Neural crest cell (in vitro differentiated cells): ENCODE results near the gene USP14. TPM values are rescaled to one million over a fixed set of nuclear protein-coding genes. Genes with fewer than 3 reads are reported as not detected.
"Not testable (repeated sequence)": the region's sequence is repeated elsewhere in the genome, so short reads cannot be mapped to it uniquely, and the experiment has no call there.

ENCODE experiments used
- DNase-seq: peaks from one replicate; pipeline ENCODE4 v3.0.0; 2021; ENCODE audit warnings: low read depth, mixed read lengths, low spot score
- H3K27ac Mint-ChIP-seq: one replicate; pipeline ENCODE4 v1.8.0; 2021; ENCODE audit warnings: mild to moderate bottlenecking, mixed read lengths; ENCODE audit not compliant: unreplicated experiment
- H3K27me3 Mint-ChIP-seq: 2 replicates; pipeline ENCODE4 v1.8.0; 2021; ENCODE audit warnings: low read depth, mild to moderate bottlenecking, mixed read lengths
- H3K36me3 Mint-ChIP-seq: 2 replicates; pipeline ENCODE4 v1.8.0; 2021; ENCODE audit warnings: low read depth, mild to moderate bottlenecking, mixed read lengths
- H3K4me1 Mint-ChIP-seq: 2 replicates; pipeline ENCODE4 v1.8.0; 2021; ENCODE audit warnings: mixed read lengths
- H3K4me3 Mint-ChIP-seq: one replicate; pipeline ENCODE4 v1.8.0; 2021; ENCODE audit warnings: mild to moderate bottlenecking, mixed read lengths
- H3K9me3 Mint-ChIP-seq: 2 replicates; pipeline ENCODE4 v1.8.0; 2021; ENCODE audit warnings: mixed read lengths
- long read RNA-seq: library from polyadenylated mRNA; unstranded; transcript quantifications from one replicate; pipeline ENCODE4 v2.0.0, GENCODE V29; 2020
- total RNA-seq: library from RNA; stranded (reverse); gene quantifications from 2 replicates; pipeline ENCODE4 v1.2.1, GENCODE V29; 2021
- TF ChIP-seq, protein P1 (sequence below): fragments of 200-600 bp; sonication (generic); conservative IDR thresholded peaks from 2 replicates; pipeline ENCODE4 v1.5.0; 2021; ENCODE audit warnings: antibody characterized with exemption, mild to moderate bottlenecking

USP14 gene
- 74.9 and 75.0 TPM in 2 replicates for total RNA-seq
- long read RNA-seq, full-length matches to known transcripts, result 222 of 253 reads
- long read RNA-seq, partial matches to known transcripts, result 16 of 253 reads
- long read RNA-seq, other reads (novel, unspliced or antisense), result 15 of 253 reads

- peaks cover 20% of the 10 kb centered on the region for H3K4me1 Mint-ChIP-seq
- no peaks in the 10 kb centered on the region for H3K9me3 Mint-ChIP-seq
- H3K27me3 Mint-ChIP-seq, result peaks cover 18% of the 10 kb centered on the region
- TF ChIP-seq, protein P1, sequence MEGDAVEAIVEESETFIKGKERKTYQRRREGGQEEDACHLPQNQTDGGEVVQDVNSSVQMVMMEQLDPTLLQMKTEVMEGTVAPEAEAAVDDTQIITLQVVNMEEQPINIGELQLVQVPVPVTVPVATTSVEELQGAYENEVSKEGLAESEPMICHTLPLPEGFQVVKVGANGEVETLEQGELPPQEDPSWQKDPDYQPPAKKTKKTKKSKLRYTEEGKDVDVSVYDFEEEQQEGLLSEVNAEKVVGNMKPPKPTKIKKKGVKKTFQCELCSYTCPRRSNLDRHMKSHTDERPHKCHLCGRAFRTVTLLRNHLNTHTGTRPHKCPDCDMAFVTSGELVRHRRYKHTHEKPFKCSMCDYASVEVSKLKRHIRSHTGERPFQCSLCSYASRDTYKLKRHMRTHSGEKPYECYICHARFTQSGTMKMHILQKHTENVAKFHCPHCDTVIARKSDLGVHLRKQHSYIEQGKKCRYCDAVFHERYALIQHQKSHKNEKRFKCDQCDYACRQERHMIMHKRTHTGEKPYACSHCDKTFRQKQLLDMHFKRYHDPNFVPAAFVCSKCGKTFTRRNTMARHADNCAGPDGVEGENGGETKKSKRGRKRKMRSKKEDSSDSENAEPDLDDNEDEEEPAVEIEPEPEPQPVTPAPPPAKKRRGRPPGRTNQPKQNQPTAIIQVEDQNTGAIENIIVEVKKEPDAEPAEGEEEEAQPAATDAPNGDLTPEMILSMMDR, result no peak
- H3K27ac Mint-ChIP-seq, result peak within 1 kb of the TSS; percentile 93
- peak; percentile 93 for DNase-seq
- H3K36me3 Mint-ChIP-seq, result no peaks in the 10 kb centered on the region
- H3K4me3 Mint-ChIP-seq, result peak within 1 kb of the TSS; percentile 97
These were observed at the start of gene USP14 for GRCh38 chr18:158128-159036. Gene USP14 (plus strand): TSS chr18:158557. CDS start chr18:158699, 142 bp downstream.

- Mint-ChIP-seq H3K36me3 (peaks cover 30% of the 10 kb centered on the region), H3K9me3 (peaks cover 33% of the 10 kb centered on the region), H3K27me3 (peaks cover 20% of the 10 kb centered on the region)
- DNase-seq, H3K27ac Mint-ChIP-seq, H3K4me3 Mint-ChIP-seq, H3K4me1 Mint-ChIP-seq: not testable (repeated sequence)
These were observed 49.7 kb upstream of the USP14 start for GRCh38 chr18:108665-109063.

DNA sequence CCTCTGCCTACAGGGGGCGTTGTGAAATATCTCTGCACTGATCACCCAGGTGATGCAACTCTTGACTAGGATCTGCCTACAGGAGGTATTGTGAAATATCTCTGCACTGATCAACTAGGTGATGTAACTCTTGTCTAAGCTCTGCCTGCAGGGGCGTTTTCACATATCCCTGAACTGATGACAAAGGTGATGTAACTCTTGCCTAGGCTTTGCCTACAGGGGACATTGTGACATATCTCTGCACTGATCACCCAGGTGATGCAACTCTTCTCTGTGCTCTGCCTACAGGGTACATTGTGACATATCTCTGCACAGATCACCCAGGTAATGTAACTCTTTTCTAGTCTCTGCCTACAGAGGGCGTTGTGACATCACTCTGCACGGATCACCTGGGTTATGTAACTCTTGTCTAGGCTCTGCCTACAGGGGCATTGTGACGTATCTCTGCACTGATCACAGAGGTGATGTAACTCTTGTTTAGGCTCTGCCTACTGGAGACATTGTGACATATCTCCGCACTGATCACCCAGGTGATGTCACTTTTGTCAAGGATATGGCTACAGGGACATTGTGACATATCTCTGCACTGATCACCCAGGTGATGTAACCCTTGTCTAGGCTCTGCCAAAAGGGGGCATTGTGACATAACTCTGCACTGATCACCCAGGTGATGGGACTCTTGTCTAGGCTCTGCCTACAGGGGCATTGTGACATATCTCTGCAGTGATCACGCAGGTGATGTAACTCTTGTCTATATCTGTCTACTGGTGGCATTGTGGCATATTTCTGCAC is 49.0 kb upstream of the USP14 start:
- Mint-ChIP-seq H3K9me3 (peaks cover 33% of the 10 kb centered on the region), H3K27me3 (peaks cover 15% of the 10 kb centered on the region), H3K36me3 (peaks cover 30% of the 10 kb centered on the region)
- DNase-seq, H3K27ac Mint-ChIP-seq, H3K4me1 Mint-ChIP-seq, H3K4me3 Mint-ChIP-seq: not testable (repeated sequence)
- TF ChIP-seq, protein P1, result peak; percentile 28

GRCh38 chr18:109922-110261 is 48.5 kb upstream of the USP14 start:
- Mint-ChIP-seq H3K9me3 (peaks cover 33% of the 10 kb centered on the region), H3K27me3 (peaks cover 12% of the 10 kb centered on the region), H3K36me3 (peaks cover 30% of the 10 kb centered on the region)
- DNase-seq, result peak; percentile 14
- not testable (repeated sequence) for H3K27ac Mint-ChIP-seq, H3K4me3 Mint-ChIP-seq, H3K4me1 Mint-ChIP-seq

DNA sequence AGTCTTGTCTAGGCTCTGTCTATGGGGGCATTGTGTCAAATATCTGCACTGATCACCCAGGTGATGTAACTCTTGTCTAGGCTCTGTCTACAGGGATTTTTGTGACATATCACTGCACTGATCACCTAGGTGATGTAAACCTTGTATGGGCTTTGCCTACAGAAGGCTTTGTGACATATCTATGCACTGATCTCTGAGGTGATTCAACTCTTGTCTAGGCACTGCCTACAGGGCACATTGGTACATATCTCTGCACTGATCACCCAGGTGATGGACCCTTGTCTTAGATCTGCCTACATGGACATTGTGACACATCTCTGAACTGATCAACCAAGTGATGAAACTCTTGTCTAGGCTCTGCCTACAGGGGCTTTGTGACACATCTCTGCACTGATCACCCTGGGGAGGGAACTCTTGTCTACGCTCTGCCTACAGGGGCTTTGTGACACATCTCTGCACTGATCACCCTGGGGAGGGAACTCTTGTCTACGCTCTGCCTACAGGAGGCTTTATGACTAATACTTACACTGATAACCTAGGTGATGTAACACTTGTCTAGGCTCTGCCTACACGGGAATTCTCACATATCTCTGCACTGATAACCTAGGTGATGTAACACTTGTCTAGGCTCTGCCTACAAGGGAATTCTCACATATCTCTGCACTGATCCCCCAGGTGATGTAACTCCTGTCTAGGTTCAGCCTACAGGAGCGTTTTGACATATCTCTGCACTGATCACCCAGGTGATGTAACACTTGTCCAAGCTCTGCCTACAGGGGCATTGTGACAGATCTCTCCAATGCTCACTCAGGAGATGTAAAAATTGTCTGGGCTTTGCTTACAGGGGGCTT is 47.8 kb upstream of the USP14 start:
- not testable (repeated sequence) for H3K4me1 Mint-ChIP-seq, H3K27ac Mint-ChIP-seq
- Mint-ChIP-seq H3K4me3 (peak overlapping the region; percentile 87), H3K36me3 (peaks cover 30% of the 10 kb centered on the region), H3K27me3 (peaks cover 12% of the 10 kb centered on the region), H3K9me3 (peaks cover 33% of the 10 kb centered on the region)
- peak; percentile 12 for DNase-seq

GRCh38 chr18:111306-112014 is 46.9 kb upstream of the USP14 start:
- TF ChIP-seq, protein P1, result peak; percentile 20
- DNase-seq, result peak; percentile 69
- Mint-ChIP-seq H3K36me3 (peaks cover 30% of the 10 kb centered on the region), H3K27ac (peak overlapping the region; percentile 51), H3K27me3 (peaks cover 9% of the 10 kb centered on the region), H3K4me1 (peaks cover 5% of the 10 kb centered on the region), H3K4me3 (peak overlapping the region; percentile 87), H3K9me3 (peaks cover 33% of the 10 kb centered on the region)

DNA sequence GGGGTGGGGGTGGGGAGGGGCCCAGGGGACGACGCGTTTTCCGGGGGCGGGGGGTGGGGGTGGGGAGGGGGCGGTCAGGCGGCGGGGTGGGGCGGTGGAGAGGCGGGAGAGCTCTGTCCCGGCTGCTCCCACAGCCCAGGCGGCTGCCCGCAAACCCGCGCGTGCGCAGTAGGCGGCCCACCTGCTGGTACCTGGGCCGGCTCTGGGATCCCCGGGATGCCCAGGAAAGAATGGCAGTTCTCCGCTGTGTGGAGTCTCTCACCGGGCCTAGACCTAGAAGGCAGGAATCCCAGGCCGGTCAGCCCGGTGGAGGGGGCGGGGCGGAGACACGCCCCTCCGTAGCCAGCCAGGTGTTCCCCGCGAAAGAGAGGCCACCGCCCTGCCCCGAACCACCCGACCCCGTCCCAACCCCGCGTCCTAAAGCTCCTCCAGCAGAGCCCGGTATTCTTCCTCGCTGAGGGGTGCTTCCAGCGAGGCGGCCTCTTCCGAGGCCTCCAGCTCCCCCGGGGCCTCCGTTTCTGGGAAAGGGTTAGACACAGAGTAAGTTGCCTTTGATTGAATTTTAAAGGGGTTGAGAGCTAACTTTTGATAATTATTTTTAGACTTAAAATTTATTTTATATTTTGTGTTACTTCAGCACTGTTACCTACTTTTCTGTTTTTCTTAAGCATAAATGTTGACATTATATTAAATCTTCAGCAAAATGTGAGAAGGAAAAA is 46.2 kb upstream of the USP14 start:
- not testable (repeated sequence) for H3K27me3 Mint-ChIP-seq, H3K4me1 Mint-ChIP-seq, DNase-seq, H3K27ac Mint-ChIP-seq, H3K4me3 Mint-ChIP-seq
- peaks cover 27% of the 10 kb centered on the region for H3K9me3 Mint-ChIP-seq
- H3K36me3 Mint-ChIP-seq, result peaks cover 23% of the 10 kb centered on the region

DNA sequence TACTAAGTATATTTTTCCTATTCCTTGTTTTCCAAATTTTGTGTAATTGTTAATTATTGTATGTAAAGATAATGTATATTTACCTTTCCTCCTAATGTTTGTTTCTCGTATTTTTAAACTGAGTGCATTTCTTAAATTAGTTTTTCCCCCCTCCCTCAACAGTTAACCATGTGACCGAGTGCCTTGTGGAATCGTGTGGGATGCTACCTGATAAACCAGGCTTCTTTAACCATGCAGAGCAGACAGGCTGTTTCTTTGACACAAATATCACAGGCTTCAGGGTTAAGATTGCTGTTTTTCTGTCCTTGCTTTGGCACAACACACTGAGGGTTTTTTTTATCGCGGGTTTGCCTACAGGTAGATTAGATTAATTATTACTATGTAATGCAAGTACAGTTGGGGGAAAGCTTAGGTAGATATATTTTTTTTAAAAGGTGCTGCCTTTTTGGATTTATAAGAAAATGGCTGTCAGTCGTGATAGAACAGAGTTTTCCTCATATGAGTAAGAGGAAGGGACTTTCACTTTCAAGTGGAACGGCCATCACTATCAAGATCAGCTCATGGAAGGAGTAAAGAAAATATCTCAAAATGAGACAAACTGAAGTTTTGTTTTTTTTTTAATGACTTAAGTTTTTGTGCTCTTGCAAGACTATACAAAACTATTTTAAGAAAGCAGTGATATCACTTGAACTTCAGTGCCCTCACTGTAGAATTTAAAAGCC is 37.7 kb upstream of the USP14 start:
- H3K4me3 Mint-ChIP-seq, H3K4me1 Mint-ChIP-seq, H3K9me3 Mint-ChIP-seq, H3K27me3 Mint-ChIP-seq, DNase-seq, H3K27ac Mint-ChIP-seq, H3K36me3 Mint-ChIP-seq: not testable (repeated sequence)
